HG03565 (cell line): ENCODE data around the gene SCRG1.
A peak's percentile ranks its signal among the peaks of the same experiment; 100 is the strongest.

Experiments used
- ATAC-seq: cut with Tn5 transposase; IDR thresholded peaks from one replicate; pipeline ENCODE4 v1.9.1; 2021; ENCODE audit warnings: mild to moderate bottlenecking, moderate library complexity; ENCODE audit not compliant: unreplicated experiment

The SCRG1 gene

GRCh38 chr4:173365359-173365996 lies 33.4 kb downstream of the SCRG1 start:
- no peak for ATAC-seq

- ATAC-seq: no peak
Measured at GRCh38 chr4:173362666-173363065, 36.2 kb downstream of the SCRG1 start.

- no peak for ATAC-seq
Measured at GRCh38 chr4:173360587-173361221, 38.2 kb downstream of the SCRG1 start.

GRCh38 chr4:173357939-173358338 lies 41.0 kb downstream of the SCRG1 start:
- ATAC-seq: no peak

GRCh38 chr4:173347467-173347866 lies 51.4 kb downstream of the SCRG1 start:
- ATAC-seq: no peak

GRCh38 chr4:173346074-173346473 lies 52.8 kb downstream of the SCRG1 start:
- no peak for ATAC-seq

GRCh38 chr4:173345648-173346047 lies 53.3 kb downstream of the SCRG1 start:
- ATAC-seq: peak; percentile 51

GRCh38 chr4:173343832-173344397 lies 55.0 kb downstream of the SCRG1 start:
- no peak for ATAC-seq

- ATAC-seq: no peak
Measured at GRCh38 chr4:173337463-173337862, 61.5 kb downstream of the SCRG1 start.

- ATAC-seq: peak; percentile 27
Measured at GRCh38 chr4:173334891-173335752, 63.8 kb downstream of the SCRG1 start.
